CD14-positive monocyte (primary cell): ENCODE data around the gene INPP5A. TPM values are rescaled to one million over a fixed set of nuclear protein-coding genes. Genes with fewer than 3 reads are reported as not detected.

Source experiments
- DNase-seq, 3 donors: peaks; one replicate each; pipeline ENCODE4 v3.0.0-alpha.2; 2011 to 2022
- H2AFZ ChIP-seq: 2 replicates; pipeline ENCODE4 v1.6.0; 2012; ENCODE audit warnings: mild to moderate bottlenecking, low read depth, low read length, inconsistent platforms; ENCODE audit not compliant: insufficient read depth, poor library complexity, severe bottlenecking
- H3K27ac ChIP-seq, 2 donors: 1 replicate in 1 of 2; 2 replicates in 1 of 2; pipeline ENCODE4 v1.5.1; 2012 to 2013; ENCODE audit warnings: low read length in 2 of 2, control low read depth in 1 of 2, inconsistent platforms in 1 of 2, low read depth in 1 of 2, mild to moderate bottlenecking in 1 of 2
- H3K27me3 ChIP-seq, 2 donors: one replicate each; pipeline versions ENCODE4 v1.6.0 to v1.6.1; 2011 to 2013; ENCODE audit warnings: low read length in 2 of 2; ENCODE audit not compliant: control insufficient read depth in 2 of 2, insufficient read depth in 2 of 2
- H3K36me3 ChIP-seq, 2 donors: replicated peaks in 1 of 2; 1 replicate in 1 of 2; 2 replicates in 1 of 2; pipeline versions ENCODE4 v1.5.1 to v1.6.1; 2012 to 2013; ENCODE audit warnings: low read length in 2 of 2, control low read depth in 1 of 2, inconsistent platforms in 1 of 2, mild to moderate bottlenecking in 1 of 2; ENCODE audit not compliant: insufficient read depth in 2 of 2, control insufficient read depth in 1 of 2
- H3K4me1 ChIP-seq, 2 donors: 1 replicate in 1 of 2; 2 replicates in 1 of 2; pipeline versions ENCODE4 v1.5.1 to v1.6.1; 2012 to 2013; ENCODE audit warnings: low read length in 2 of 2, control low read depth in 1 of 2, inconsistent platforms in 1 of 2, mild to moderate bottlenecking in 1 of 2, moderate library complexity in 1 of 2; ENCODE audit not compliant: insufficient read depth in 2 of 2, control insufficient read depth in 1 of 2
- H3K4me2 ChIP-seq: replicated peaks from 2 replicates; pipeline ENCODE3; 2012; ENCODE audit warnings: low read length, moderate library complexity, mild to moderate bottlenecking; ENCODE audit not compliant: poor library complexity, severe bottlenecking; ENCODE audit errors: extremely low read depth
- H3K4me3 ChIP-seq, 3 experiments: fragments of 200-600 bp in 1 of 3; sonication (generic) in 1 of 3; replicated peaks in 1 of 3; 1 replicate in 2 of 3; 2 replicates in 1 of 3; pipeline ENCODE4 v1.5.1; 2011 to 2013; ENCODE audit warnings: low read length in 3 of 3, mild to moderate bottlenecking in 3 of 3, control low read depth in 2 of 3, low read depth in 2 of 3, inconsistent platforms in 1 of 3, moderate library complexity in 1 of 3
- H3K79me2 ChIP-seq: 2 replicates; pipeline ENCODE4 v1.6.0; 2012; ENCODE audit warnings: mild to moderate bottlenecking, control low read depth, inconsistent platforms, low read length, moderate library complexity; ENCODE audit not compliant: insufficient read depth
- H3K9ac ChIP-seq: 2 replicates; pipeline ENCODE4 v1.6.0; 2017; ENCODE audit warnings: low read length, mild to moderate bottlenecking; ENCODE audit not compliant: insufficient read depth, poor library complexity, severe bottlenecking
- H3K9me3 ChIP-seq, 2 donors: replicated peaks in 1 of 2; 1 replicate in 1 of 2; 2 replicates in 1 of 2; pipeline versions ENCODE4 v1.5.1 to v1.6.1; 2012 to 2013; ENCODE audit warnings: low read length in 2 of 2, control low read depth in 1 of 2; ENCODE audit not compliant: control insufficient read depth in 1 of 2, insufficient read depth in 1 of 2
- H4K20me1 ChIP-seq: 2 replicates; pipeline ENCODE4 v1.6.0; 2012; ENCODE audit warnings: mild to moderate bottlenecking, low read length, control low read depth, moderate library complexity; ENCODE audit not compliant: insufficient read depth
- H3K27ac Mint-ChIP-seq, 7 donors: one replicate each; pipeline ENCODE4 v1.8.0; 2020; ENCODE audit warnings: mild to moderate bottlenecking in 7 of 7, mixed read lengths in 7 of 7, moderate library complexity in 6 of 7, inconsistent platforms in 2 of 7
- H3K27me3 Mint-ChIP-seq, 3 donors: one replicate each; pipeline ENCODE4 v1.8.0; 2021 to 2022; ENCODE audit warnings: low read depth in 3 of 3, mild to moderate bottlenecking in 3 of 3, mixed read lengths in 3 of 3, moderate library complexity in 3 of 3, inconsistent platforms in 1 of 3
- H3K36me3 Mint-ChIP-seq, 2 donors: one replicate each; pipeline ENCODE4 v1.8.0; 2020; ENCODE audit warnings: mixed read lengths in 2 of 2, inconsistent platforms in 1 of 2, mild to moderate bottlenecking in 1 of 2
- H3K4me1 Mint-ChIP-seq: one replicate; pipeline ENCODE4 v1.8.0; 2020; ENCODE audit warnings: mild to moderate bottlenecking, mixed read lengths
- H3K4me3 Mint-ChIP-seq, 2 donors: one replicate each; pipeline ENCODE4 v1.8.0; 2020; ENCODE audit warnings: mild to moderate bottlenecking in 2 of 2, mixed read lengths in 2 of 2, moderate library complexity in 1 of 2
- H3K9me3 Mint-ChIP-seq, 7 donors: one replicate each; pipeline ENCODE4 v1.8.0; 2020 to 2022; ENCODE audit warnings: mixed read lengths in 7 of 7, mild to moderate bottlenecking in 6 of 7, moderate library complexity in 6 of 7, inconsistent platforms in 2 of 7
- WGBS: methylation state at CpG from one replicate; pipeline ENCODE4 v1.1.5; 2013; ENCODE audit warnings: missing lambda C conversion rate; ENCODE audit not compliant: insufficient coverage; 5-methylcytosine and 5-hydroxymethylcytosine counted together
- intact Hi-C, 2 donors: fragments of 100-400 bp; cut with micrococcal nuclease; formaldehyde crosslinking; loops; one replicate each; pipeline versions ENCODE4 v1.15.0 to v1.15.1; 2023
- polyA plus RNA-seq, 3 donors: library from polyadenylated mRNA; depleted of rRNA in 1 of 3; unstranded in 2 of 3; stranded (reverse) in 1 of 3; fragments of 300-500 nt in 2 of 3; fragments of >200 nt in 1 of 3; fragmentation: Illumina TruSeq in 2 of 3; gene quantifications; 1 replicate in 2 of 3; 2 replicates in 1 of 3; pipeline ENCODE4 v1.2.3, GENCODE V29; 2012 to 2021
- TF ChIP-seq, protein P1 (sequence below): fragments of 200-600 bp; IDR thresholded peaks from one replicate; pipeline ENCODE4 v1.8.0; 2022; ENCODE audit warnings: antibody characterized with exemption, mild to moderate bottlenecking

Gene INPP5A
- polyA plus RNA-seq, 3 donors = 0.87 to 17.2 (median 2.9) TPM

DNA sequence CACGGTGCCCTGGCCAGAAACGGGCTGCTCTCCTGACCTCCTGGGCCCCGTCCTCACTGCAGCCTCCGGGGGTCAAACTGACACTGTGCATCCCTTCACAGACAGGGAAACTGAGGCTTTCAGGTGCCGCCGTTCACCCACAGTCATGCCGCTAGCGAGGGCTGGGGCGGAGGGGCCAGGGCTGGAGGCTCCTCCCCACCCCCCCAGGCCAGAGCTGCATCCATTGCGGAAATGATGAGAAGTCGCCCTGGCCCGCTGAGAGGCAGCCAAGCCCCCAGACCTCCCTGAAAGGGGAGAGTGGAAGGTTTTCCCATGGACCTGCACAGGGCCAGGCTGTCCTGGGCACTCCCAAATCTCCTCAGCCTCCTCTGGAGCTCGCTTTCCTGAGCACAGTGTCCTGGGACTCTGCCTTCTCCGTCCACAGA, 16.5 kb upstream of the INPP5A start:
- intact Hi-C loops = loop anchor here in 1 of 2 donors (5.0 kb wide), 1 partner anchor 59 kb away; no protein-coding TSS in a partner anchor
- peaks cover 6 to 24% (median 24%) of the 10 kb centered on the region in 3 donors for H3K27me3 Mint-ChIP-seq
- peaks cover 0 to 3% (median 0%) of the 10 kb centered on the region in 7 donors for H3K9me3 Mint-ChIP-seq
- H3K4me3 Mint-ChIP-seq = no peak overlapping the region
- Histone ChIP-seq H3K36me3 (no peaks in the 10 kb centered on the region), H3K9me3 (no peaks in the 10 kb centered on the region), H3K27me3 (no peaks in the 10 kb centered on the region), H3K4me3 (no peak overlapping the region), H3K9ac (no peak overlapping the region), H3K27ac (no peak overlapping the region), H3K4me2 (no peak overlapping the region), H4K20me1 (no peaks in the 10 kb centered on the region), H3K79me2 (no peaks in the 10 kb centered on the region), H3K4me1 (peaks cover 21 to 32% of the 10 kb centered on the region in 2 donors), H2AFZ (no peak overlapping the region)
- H3K36me3 Mint-ChIP-seq = no peaks in the 10 kb centered on the region
- peaks cover 19% of the 10 kb centered on the region for H3K4me1 Mint-ChIP-seq
- DNase-seq = no peak
- TF ChIP-seq, protein P1, sequence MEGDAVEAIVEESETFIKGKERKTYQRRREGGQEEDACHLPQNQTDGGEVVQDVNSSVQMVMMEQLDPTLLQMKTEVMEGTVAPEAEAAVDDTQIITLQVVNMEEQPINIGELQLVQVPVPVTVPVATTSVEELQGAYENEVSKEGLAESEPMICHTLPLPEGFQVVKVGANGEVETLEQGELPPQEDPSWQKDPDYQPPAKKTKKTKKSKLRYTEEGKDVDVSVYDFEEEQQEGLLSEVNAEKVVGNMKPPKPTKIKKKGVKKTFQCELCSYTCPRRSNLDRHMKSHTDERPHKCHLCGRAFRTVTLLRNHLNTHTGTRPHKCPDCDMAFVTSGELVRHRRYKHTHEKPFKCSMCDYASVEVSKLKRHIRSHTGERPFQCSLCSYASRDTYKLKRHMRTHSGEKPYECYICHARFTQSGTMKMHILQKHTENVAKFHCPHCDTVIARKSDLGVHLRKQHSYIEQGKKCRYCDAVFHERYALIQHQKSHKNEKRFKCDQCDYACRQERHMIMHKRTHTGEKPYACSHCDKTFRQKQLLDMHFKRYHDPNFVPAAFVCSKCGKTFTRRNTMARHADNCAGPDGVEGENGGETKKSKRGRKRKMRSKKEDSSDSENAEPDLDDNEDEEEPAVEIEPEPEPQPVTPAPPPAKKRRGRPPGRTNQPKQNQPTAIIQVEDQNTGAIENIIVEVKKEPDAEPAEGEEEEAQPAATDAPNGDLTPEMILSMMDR = no peak
- no peak overlapping the region for H3K27ac Mint-ChIP-seq
- 97% methylated on average over 8 of the region's 14 CpGs for WGBS

DNA sequence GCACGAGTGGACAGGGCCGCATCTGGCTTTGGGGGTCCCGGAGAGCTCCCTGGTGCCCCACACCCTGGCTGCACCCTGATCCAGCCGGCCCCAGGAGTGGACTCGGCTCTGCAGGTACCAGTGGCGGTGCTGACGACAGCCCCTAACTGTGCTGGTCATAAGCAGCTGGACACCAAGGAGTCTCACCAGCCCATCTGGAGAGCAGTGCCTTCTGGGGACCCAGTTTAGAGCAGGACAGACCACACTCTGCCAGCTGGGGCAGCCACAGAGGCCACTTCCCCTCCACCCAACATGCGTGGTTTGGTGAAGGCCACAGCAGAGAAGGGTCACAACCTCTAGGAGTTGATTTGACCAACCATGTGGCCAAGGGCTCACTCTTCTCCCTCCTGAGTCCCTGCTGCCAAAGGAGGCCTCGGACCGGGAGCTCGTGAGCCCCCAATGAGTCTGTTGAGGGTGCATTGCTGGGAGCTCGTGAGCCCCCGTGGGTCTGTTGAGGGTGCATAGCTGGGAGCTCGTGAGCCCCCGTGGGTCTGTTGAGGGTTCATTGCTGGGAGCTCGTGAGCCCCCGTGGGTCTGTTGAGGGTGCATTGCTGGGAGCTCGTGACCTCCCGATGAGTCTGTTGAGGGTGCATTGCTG, 16.0 kb upstream of the INPP5A start:
- Histone ChIP-seq H2AFZ (no peak overlapping the region), H3K9me3 (no peaks in the 10 kb centered on the region), H3K9ac (no peak overlapping the region), H3K4me3 (no peak overlapping the region), H3K27me3 (no peaks in the 10 kb centered on the region), H3K4me1 (peaks cover 21 to 27% of the 10 kb centered on the region in 2 donors), H3K4me2 (no peak overlapping the region), H3K36me3 (no peaks in the 10 kb centered on the region), H4K20me1 (no peaks in the 10 kb centered on the region), H3K79me2 (no peaks in the 10 kb centered on the region), H3K27ac (no peak overlapping the region)
- Mint-ChIP-seq H3K27ac (no peak overlapping the region), H3K36me3 (no peaks in the 10 kb centered on the region), H3K27me3 (peaks cover 8 to 28% (median 24%) of the 10 kb centered on the region in 3 donors), H3K4me1 (peaks cover 19% of the 10 kb centered on the region), H3K9me3 (peaks cover 0 to 3% (median 0%) of the 10 kb centered on the region in 7 donors), H3K4me3 (peak overlapping the region in 1 of 2 donors; percentile 2)
- WGBS = 94% methylated on average over 18 of the region's 19 CpGs
- no peak for DNase-seq
- TF ChIP-seq, protein P1 = no peak
- intact Hi-C loops = loop anchor here in 1 of 2 donors (5.0 kb wide), 1 partner anchor 59 kb away; no protein-coding TSS in a partner anchor
